Measurements from ENCODE around the gene PACS1. TPM values are rescaled to one million over a fixed set of nuclear protein-coding genes. Genes with fewer than 3 reads are reported as not detected.

PACS1 gene
- total and polyA plus RNA-seq, 9 donors, result 22.4 to 92.9 (median 73.9) TPM

DNA sequence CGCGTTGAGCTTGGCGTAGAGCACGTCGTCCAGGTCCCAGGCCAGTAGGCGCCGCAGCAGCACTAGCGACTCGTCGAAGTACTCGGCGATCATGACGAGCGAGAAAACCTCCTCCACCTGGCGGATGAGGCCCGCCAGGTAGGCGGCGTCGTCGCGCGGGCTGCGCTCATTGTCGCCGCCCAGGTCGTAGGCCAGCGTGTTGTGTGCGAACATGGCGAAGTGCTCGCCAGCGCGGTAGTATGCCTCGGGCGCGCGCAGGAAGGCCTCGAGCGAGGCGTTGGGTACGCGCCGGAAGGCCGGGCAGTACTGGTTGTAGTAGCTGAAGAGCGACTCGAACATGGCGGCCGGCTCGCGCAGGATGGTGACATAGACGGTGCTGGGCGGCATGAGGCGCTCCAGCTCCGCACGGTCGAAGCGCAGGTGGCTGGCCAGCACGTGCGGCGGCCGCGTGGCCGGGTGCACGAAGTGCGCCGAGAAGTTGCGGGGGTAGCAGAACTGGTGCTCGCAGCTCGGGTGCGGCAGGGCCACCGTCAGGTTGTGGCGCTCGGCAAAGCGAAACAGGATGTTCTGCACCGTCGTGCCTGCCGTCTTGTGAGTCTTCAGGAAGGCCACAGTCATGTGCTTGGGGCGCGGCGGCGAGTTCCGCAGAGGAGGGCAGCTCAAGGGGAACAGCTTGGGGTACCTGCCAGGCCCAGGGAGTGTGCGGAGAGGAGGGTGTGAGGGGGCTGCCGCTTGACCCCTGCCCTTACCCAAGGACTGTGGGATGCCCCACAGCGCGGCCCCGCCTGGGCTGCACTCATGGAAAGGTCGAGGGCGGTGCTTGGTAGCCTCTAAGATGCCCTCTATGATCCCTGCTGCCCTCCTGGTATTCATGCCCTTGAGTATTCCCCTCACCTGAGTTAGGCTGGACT lies 26.8 kb upstream of the PACS1 start:
- WGBS, 3 donors, result 96% methylated on average over 88 of the region's 88 CpGs
- intact Hi-C loops (cut with DNase I), result no loop called here
- no peaks in the 10 kb centered on the region for H3K27me3 ChIP-seq
- no peaks in the 10 kb centered on the region for H3K36me3 ChIP-seq
- H3K27ac ChIP-seq, result no peak overlapping the region
- no peak for DNase-seq
- no peak overlapping the region for H3K4me3 ChIP-seq
- no peaks in the 10 kb centered on the region for H3K9me3 ChIP-seq
- TF ChIP-seq EP300 (IDR thresholded peaks at IDR 0.05) (no peak), POLR2A (IDR thresholded peaks at IDR 0.05) (no peak)
- TF ChIP-seq, protein P1, sequence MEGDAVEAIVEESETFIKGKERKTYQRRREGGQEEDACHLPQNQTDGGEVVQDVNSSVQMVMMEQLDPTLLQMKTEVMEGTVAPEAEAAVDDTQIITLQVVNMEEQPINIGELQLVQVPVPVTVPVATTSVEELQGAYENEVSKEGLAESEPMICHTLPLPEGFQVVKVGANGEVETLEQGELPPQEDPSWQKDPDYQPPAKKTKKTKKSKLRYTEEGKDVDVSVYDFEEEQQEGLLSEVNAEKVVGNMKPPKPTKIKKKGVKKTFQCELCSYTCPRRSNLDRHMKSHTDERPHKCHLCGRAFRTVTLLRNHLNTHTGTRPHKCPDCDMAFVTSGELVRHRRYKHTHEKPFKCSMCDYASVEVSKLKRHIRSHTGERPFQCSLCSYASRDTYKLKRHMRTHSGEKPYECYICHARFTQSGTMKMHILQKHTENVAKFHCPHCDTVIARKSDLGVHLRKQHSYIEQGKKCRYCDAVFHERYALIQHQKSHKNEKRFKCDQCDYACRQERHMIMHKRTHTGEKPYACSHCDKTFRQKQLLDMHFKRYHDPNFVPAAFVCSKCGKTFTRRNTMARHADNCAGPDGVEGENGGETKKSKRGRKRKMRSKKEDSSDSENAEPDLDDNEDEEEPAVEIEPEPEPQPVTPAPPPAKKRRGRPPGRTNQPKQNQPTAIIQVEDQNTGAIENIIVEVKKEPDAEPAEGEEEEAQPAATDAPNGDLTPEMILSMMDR (IDR thresholded peaks at IDR 0.05), result no peak
- no peaks in the 10 kb centered on the region for H3K4me1 ChIP-seq (ENCODE audit: insufficient read depth)

DNA sequence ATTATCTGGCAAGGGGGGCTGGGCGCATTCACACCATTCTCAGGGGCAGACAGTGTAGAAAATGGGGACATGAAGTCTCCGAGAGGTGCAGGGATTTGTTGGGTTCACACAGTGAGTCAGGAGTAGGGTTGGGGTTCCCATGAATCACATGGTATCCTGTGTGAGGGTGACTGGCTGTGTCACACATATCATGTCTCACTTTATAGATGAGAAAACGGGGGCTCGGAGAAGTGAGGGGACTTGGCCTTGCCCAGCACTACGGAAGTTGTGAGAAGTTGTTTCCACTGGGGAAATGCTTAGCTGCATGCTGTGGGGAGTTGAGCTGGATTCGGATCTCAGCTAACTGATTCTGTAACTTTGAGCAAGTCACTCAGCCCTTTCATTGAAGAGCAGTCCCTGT lies 25.3 kb upstream of the PACS1 start:
- TF ChIP-seq, protein P1 (IDR thresholded peaks at IDR 0.05), result no peak
- TF ChIP-seq POLR2A (IDR thresholded peaks at IDR 0.05), result no peak
- no peak for TF ChIP-seq EP300 (IDR thresholded peaks at IDR 0.05)
- H3K4me1 ChIP-seq (ENCODE audit: insufficient read depth), result no peaks in the 10 kb centered on the region
- no peaks in the 10 kb centered on the region for H3K36me3 ChIP-seq
- no peaks in the 10 kb centered on the region for H3K27me3 ChIP-seq
- 59 to 71% (median 68%) methylated on average over 6 of the region's 6 CpGs for WGBS, 3 donors
- intact Hi-C loops (cut with DNase I), result no loop called here
- H3K4me3 ChIP-seq, result no peak overlapping the region
- DNase-seq, result no peak
- no peak overlapping the region for H3K27ac ChIP-seq
- H3K9me3 ChIP-seq, result no peaks in the 10 kb centered on the region

DNA sequence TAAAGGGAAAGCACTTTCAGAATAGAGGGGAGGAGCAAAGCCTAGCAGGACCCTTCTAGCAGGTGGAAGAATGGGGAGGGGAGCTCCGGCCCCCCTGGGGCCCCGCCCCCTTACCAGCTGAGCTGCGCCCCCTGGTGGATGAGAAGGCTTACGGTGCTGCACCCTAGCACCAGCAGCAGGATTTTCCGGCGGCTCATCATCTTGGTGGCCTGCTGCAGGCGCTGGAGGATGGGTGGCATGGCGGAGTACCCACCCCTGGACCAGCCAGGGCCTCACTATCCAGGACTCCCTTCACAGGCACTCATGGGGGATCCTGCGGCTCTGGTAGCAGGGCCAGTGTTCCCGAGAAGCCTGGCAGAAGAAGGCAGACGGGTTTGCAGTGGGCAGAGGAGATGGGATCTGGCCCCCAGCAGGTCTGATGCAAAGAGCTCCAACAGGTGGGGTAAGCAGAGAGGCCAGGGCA lies 24.9 kb upstream of the PACS1 start:
- WGBS, 3 donors, result 9 to 14% (median 11%) methylated on average over 11 of the region's 11 CpGs
- no peaks in the 10 kb centered on the region for H3K36me3 ChIP-seq
- no peak overlapping the region for H3K27ac ChIP-seq
- no peaks in the 10 kb centered on the region for H3K9me3 ChIP-seq
- intact Hi-C loops (cut with DNase I), result no loop called here
- H3K4me3 ChIP-seq, result no peak overlapping the region
- no peaks in the 10 kb centered on the region for H3K27me3 ChIP-seq
- no peak for TF ChIP-seq POLR2A (IDR thresholded peaks at IDR 0.05)
- no peak for TF ChIP-seq EP300 (IDR thresholded peaks at IDR 0.05)
- TF ChIP-seq, protein P1 (IDR thresholded peaks at IDR 0.05), result peak; percentile 63 to 83 (median 67)
- H3K4me1 ChIP-seq (ENCODE audit: insufficient read depth), result no peaks in the 10 kb centered on the region
- peak; percentile 61 to 77 (median 71) for DNase-seq

DNA sequence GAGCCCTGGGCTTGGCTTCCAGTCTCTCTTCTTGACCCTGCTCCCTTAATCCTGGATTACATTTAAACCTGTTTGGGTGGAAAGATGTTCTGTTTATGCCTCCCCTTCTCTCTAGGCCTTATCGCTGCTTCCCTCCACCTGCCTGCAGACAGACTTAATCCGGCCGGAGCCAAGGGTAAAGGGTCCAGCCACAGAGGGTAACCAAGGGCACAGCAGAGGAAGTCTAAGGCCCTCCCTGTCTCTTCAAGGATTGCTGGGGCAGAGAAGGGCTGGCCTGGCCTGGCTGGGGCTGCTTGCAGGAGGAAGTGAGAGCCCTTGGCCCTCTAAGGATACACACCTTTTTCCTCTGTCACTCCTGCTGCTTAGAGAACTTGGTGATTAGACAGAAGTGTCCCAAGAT lies 23.2 kb upstream of the PACS1 start:
- TF ChIP-seq POLR2A (IDR thresholded peaks at IDR 0.05) (no peak), EP300 (IDR thresholded peaks at IDR 0.05) (no peak)
- TF ChIP-seq, protein P1 (IDR thresholded peaks at IDR 0.05), result no peak
- Histone ChIP-seq H3K36me3 (no peaks in the 10 kb centered on the region), H3K4me1 (ENCODE audit: insufficient read depth) (no peaks in the 10 kb centered on the region), H3K9me3 (no peaks in the 10 kb centered on the region), H3K4me3 (no peak overlapping the region), H3K27ac (no peak overlapping the region), H3K27me3 (no peaks in the 10 kb centered on the region)
- intact Hi-C loops (cut with DNase I), result no loop called here
- 90 to 95% (median 93%) methylated on average over 3 of the region's 3 CpGs for WGBS, 3 donors
- no peak for DNase-seq

Data from ovary (tissue), 9 donors.